HG03135 (cell line): ENCODE results near the gene SF3B2.
"Not testable (repeated sequence)": the region's sequence is repeated elsewhere in the genome, so short reads cannot be mapped to it uniquely, and the experiment has no call there.

Source experiments
- ATAC-seq: cut with Tn5 transposase; IDR thresholded peaks from one replicate; pipeline ENCODE4 v1.9.1; 2021; ENCODE audit warnings: mild to moderate bottlenecking, moderate library complexity; ENCODE audit not compliant: unreplicated experiment

Gene SF3B2

GRCh38 chr11:66016793-66017177, 35.4 kb upstream of the SF3B2 start:
- ATAC-seq: no peak

- ATAC-seq: no peak
Measured at GRCh38 chr11:66017321-66017720, 34.8 kb upstream of the SF3B2 start.

DNA sequence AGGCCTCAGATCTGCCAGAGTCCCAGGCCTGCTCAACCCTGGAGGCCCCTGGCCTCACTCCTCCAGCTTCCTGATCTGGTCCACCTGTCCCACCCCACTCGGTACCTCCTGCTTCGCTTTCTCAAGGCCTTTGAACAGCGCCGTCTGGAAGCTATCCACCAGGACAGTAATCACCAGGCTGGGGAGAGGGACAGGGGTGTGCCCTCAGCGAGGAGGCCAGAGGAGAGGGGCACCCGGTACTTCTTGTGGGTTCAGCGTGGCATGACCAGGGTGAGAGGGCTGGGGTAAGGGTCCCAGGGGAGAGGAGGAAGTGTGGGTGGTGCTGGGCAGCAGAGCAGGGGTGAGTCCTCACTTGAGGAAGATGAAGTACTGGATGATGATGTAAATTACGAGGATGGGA, 32.0 kb upstream of the SF3B2 start:
- ATAC-seq: no peak

GRCh38 chr11:66020618-66021357, 31.4 kb upstream of the SF3B2 start:
- no peak for ATAC-seq

DNA sequence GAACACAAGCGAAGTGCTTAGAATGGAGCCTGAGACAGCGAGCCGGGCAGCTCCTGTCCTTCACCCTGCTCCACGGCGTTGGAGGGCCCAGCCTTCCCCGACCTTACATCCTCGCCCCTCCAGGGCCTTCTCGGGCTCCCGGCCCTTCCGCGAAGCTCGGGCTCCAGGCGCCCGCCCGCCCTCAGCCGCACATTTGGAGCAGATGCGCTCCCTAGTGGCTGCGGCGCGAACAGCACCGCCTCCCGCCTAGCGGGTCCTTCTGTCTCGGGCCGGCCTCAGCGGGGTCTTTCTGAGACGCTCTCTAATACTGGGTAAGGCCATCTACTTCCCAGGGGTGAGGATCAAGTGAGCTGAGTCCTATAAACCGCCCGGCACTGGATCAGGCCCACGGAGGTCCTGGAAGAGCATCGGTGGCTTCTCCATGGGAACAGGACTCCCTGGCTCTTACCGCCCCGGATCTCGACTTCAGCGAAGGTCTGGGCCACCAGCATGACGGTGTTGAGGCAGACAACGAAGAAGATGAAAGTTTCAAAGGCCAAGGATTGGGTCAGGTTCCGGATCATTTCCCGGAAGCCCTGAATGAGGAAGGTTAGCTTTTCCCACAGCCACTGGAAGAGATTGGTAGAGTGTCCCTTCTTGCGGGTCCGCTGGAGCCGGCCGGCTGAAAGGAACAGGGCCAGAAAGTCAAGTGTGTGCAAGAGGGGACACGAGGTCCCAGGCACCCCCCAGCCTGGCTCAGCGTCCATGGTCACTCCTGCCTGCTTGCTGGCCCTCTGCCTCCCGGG, 29.6 kb upstream of the SF3B2 start:
- ATAC-seq: no peak

- not testable (repeated sequence) for ATAC-seq
Measured at GRCh38 chr11:66023186-66023440, 29.1 kb upstream of the SF3B2 start.

GRCh38 chr11:66026017-66026529, 26.1 kb upstream of the SF3B2 start, which contains the start of gene CATSPER1:
TSS of gene CATSPER1 (minus strand) at chr11:66026479. CDS start at chr11:66026379, 100 bp downstream.
- ATAC-seq: no peak

GRCh38 chr11:66032957-66033735, 19.0 kb upstream of the SF3B2 start:
- no peak for ATAC-seq

- no peak for ATAC-seq
Measured at GRCh38 chr11:66035653-66036333, 16.4 kb upstream of the SF3B2 start.

- ATAC-seq: no peak
Measured at GRCh38 chr11:66036334-66036710, 15.8 kb upstream of the SF3B2 start.

- no peak for ATAC-seq
Measured at GRCh38 chr11:66037327-66037726, 14.8 kb upstream of the SF3B2 start.

DNA sequence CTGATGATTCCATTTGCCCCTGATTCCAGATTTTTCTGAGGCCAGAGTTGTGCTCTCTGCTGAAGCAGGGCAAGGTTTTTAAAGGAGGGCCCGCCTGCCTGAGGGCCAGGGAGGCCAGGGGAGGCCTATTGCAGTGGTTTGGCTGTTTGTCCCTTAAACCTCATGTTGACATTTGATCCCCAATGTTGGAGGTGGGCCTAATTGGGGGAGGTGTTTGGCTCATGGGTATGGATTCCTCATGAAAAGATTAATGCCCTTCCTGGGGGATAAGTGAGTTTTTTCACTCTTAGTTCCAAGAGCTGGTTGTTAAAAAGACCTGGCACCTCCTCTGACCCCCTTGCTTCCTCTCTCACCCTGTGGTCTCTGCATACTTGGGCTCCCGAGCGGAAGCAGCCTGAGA, 12.4 kb upstream of the SF3B2 start:
- ATAC-seq: no peak

DNA sequence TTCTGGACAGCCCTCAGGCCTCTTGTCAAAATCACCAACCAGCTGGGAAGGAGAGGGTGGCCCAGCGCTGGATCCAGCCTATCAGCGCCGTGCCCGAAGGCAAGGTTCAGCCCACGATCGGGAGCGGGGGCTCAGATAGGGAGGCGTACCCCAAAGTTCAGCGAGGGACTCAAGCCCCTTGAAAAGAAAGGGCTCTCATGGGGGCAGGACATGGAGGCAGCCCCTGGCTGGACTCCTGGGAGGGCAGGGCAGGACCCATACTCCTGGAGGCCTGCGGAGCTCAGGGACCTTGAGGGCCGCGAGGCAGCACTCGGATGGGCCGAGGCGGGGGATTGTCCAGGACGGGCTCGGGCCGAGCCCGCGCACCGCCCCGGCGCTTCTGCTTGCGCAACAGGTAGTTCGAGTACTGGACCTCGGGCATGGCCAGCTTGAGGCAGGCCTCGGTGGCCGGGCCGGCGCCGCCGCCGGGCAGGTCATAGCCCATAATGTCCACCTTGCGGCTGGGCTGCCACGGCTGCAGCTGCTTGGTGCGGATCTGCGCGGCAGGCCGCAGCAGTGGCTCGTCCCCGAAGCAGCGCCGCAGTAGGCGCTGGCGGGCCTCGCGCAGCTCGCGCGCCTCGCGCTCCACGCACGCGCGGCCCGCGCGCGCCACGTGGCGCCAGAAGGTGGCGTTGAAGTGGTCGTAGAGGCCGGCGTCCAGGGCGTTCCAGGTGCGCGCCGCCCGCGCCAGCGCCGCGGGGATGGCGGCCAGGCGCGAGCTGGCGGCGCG, 9.8 kb upstream of the SF3B2 start:
- no peak for ATAC-seq

DNA sequence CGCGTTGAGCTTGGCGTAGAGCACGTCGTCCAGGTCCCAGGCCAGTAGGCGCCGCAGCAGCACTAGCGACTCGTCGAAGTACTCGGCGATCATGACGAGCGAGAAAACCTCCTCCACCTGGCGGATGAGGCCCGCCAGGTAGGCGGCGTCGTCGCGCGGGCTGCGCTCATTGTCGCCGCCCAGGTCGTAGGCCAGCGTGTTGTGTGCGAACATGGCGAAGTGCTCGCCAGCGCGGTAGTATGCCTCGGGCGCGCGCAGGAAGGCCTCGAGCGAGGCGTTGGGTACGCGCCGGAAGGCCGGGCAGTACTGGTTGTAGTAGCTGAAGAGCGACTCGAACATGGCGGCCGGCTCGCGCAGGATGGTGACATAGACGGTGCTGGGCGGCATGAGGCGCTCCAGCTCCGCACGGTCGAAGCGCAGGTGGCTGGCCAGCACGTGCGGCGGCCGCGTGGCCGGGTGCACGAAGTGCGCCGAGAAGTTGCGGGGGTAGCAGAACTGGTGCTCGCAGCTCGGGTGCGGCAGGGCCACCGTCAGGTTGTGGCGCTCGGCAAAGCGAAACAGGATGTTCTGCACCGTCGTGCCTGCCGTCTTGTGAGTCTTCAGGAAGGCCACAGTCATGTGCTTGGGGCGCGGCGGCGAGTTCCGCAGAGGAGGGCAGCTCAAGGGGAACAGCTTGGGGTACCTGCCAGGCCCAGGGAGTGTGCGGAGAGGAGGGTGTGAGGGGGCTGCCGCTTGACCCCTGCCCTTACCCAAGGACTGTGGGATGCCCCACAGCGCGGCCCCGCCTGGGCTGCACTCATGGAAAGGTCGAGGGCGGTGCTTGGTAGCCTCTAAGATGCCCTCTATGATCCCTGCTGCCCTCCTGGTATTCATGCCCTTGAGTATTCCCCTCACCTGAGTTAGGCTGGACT, 8.9 kb upstream of the SF3B2 start:
- no peak for ATAC-seq

DNA sequence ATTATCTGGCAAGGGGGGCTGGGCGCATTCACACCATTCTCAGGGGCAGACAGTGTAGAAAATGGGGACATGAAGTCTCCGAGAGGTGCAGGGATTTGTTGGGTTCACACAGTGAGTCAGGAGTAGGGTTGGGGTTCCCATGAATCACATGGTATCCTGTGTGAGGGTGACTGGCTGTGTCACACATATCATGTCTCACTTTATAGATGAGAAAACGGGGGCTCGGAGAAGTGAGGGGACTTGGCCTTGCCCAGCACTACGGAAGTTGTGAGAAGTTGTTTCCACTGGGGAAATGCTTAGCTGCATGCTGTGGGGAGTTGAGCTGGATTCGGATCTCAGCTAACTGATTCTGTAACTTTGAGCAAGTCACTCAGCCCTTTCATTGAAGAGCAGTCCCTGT, 7.4 kb upstream of the SF3B2 start:
- ATAC-seq: no peak

- ATAC-seq: no peak
Measured at GRCh38 chr11:66045177-66045639, 7.0 kb upstream of the SF3B2 start.

DNA sequence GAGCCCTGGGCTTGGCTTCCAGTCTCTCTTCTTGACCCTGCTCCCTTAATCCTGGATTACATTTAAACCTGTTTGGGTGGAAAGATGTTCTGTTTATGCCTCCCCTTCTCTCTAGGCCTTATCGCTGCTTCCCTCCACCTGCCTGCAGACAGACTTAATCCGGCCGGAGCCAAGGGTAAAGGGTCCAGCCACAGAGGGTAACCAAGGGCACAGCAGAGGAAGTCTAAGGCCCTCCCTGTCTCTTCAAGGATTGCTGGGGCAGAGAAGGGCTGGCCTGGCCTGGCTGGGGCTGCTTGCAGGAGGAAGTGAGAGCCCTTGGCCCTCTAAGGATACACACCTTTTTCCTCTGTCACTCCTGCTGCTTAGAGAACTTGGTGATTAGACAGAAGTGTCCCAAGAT, 5.3 kb upstream of the SF3B2 start:
- no peak for ATAC-seq

GRCh38 chr11:66047541-66048365, 4.4 kb upstream of the SF3B2 start:
- no peak for ATAC-seq
